Ramos (cell line): ENCODE results near the gene NSD1.
"Not testable (repeated sequence)": the region's sequence is repeated elsewhere in the genome, so short reads cannot be mapped to it uniquely, and the experiment has no call there.

Experiments used
- in situ Hi-C: fragments of 300-500 bp; cut with MboI; formaldehyde crosslinking; loops from one replicate; pipeline ENCODE4 v1.14.3; 2022; ENCODE audit warnings: low sequenced_read_pairs; ENCODE audit not compliant: unreplicated experiment

The NSD1 gene

DNA sequence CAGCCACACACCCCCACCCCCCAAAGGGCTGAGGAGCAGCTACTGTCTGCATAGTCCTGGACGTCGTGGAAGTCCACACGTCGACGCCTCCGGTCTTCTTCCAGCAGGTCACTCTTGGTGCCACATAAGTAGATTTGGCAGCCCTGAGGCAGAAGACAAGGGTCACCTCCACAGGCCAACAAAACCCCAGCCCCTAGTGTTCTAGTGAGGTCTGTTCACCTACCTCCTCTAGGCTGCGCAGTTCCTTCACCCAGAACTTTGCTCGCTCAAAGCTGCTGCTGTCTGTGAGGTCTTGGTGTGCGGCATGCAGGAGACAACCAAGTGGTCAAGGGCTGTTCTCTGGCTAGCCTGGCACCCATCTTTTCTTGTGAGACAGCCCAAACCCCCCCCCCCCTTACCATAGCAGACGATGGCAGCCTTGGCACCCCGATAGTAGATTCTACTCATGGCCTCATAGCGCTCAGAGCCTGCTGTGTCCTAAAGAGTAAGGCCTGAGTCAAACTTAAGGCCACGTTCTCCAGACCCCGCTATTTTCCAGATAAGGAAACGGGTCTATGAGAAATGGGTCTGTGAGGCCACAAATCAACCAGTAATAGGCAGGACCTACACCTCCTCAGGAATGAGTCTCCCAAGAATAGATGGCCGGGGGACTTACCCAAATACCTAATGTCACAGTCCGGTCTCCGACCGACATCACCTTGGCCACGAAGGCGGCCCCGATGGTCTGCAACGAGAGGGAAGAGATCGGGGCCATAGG is 169.0 kb downstream of the NSD1 start:
- in situ Hi-C loops, result no loop called here

DNA sequence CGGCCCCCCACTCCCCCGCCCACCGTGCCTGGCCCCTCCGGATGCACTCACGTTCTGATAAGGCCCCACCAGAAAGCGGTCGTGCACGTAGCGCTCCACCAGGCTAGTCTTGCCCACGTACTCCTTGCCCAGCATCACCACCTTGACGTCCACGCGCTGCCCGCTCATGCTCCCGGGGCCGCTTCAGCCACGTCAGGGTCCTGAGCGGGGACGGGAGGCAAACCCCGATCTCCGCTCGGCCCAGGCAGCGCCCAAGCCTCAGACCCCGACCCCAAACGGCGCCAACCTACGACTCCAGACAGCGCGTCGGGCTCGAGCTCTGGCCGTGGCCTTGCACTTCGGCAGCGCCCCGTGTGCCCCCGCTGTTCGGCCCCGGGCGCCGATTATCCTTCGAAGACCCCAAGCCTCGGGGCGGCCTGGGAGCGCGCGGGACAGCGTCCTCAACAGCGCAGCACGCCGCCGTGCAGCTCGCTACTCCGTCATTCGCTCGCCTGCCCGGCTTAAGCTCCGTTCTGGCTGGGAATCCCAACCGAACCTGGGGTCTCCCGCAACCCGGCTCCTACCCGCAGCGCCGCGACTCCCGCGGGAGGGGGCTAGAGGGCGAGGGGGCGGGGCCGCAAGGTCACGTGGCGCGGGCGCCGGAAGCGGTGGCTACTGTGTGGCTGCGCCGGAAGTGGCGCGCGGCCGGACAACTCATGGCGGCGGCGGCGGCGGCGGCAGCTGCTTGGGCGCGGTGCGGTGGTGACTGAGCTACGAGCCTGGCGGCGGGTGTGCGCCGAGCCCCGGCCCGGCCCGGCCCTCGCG is 169.8 kb downstream of the NSD1 start, which contains the start of the genes PRELID1 and RAB24:
PRELID1 (plus strand) TSS at position 679 of the 804 bp plus-strand sequence. CDS start 187 bp downstream, outside the sequence.
RAB24 (minus strand) TSS at position 599 of the 804 bp plus-strand sequence; CDS start at position 168, 431 bp downstream.
- in situ Hi-C loops, result no loop called here

DNA sequence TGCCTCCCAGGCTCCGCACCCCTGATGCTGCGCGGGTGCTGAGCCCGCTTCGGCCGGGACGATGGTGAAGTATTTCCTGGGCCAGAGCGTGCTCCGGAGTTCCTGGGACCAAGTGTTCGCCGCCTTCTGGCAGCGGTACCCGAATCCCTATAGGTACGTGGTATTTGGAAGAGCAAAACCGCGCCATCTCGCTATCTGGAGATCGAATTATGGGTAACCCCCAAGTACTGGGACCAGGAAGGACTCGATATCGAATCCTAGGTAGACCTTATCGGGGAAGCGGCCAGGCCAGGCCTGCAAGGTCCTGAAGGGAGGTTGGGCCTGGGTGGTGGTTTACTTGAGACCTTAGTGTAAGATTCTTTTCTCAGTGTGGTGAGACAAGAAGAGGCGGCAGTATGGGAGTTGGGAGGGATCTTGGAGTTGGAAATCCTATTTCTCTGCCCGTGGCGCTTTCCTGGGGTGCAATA is 170.4 kb downstream of the NSD1 start:
- in situ Hi-C loops, result no loop called here

DNA sequence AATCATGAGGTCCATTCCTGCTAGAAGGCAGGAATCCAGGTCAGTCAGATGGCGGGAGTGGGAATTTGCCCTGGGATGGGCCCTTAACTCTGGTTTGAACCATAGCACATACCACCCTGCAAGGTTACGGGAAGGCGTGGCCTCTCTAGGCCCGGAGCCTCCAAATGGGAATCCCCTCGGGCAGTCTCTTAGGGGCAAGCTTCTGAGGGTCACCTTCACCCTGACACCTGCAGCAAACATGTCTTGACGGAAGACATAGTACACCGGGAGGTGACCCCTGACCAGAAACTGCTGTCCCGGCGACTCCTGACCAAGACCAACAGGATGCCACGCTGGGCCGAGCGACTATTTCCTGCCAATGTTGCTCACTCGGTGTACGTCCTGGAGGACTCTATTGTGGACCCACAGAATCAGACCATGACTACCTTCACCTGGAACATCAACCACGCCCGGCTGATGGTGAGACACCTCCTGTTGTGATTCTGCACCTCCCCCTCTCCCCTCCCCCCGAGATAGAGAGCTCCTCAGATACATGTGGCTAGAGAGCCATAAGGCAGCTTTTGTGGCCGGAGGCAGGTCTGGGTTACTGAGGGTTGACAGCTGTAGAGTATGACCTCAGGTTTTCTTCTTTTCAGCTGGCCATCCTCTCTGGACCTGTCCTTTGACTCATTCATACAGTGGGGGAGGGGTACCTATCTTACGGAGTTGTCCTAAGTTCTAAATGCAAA is 171.0 kb downstream of the NSD1 start:
- in situ Hi-C loops, result no loop called here

DNA sequence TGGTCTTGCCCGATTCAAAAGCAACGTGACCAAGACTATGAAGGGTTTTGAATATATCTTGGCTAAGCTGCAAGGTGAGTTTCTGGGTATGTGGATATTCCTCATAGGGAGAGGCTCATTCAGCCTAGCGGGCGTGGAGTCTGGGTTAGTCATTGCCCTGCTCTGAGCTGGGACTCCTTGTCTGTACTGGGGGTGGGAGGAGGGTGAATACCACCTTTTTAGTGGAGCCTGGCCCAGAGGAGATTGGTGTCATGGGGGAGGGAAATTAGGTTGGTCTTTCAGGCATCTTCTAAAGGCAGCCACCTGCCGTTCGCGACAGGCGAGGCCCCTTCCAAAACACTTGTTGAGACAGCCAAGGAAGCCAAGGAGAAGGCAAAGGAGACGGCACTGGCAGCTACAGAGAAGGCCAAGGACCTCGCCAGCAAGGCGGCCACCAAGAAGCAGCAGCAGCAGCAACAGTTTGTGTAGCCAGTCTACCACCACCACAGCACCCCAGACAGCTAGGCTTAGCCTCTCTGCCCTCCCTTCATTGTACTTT is 172.6 kb downstream of the NSD1 start:
- in situ Hi-C loops, result not testable (repeated sequence)

DNA sequence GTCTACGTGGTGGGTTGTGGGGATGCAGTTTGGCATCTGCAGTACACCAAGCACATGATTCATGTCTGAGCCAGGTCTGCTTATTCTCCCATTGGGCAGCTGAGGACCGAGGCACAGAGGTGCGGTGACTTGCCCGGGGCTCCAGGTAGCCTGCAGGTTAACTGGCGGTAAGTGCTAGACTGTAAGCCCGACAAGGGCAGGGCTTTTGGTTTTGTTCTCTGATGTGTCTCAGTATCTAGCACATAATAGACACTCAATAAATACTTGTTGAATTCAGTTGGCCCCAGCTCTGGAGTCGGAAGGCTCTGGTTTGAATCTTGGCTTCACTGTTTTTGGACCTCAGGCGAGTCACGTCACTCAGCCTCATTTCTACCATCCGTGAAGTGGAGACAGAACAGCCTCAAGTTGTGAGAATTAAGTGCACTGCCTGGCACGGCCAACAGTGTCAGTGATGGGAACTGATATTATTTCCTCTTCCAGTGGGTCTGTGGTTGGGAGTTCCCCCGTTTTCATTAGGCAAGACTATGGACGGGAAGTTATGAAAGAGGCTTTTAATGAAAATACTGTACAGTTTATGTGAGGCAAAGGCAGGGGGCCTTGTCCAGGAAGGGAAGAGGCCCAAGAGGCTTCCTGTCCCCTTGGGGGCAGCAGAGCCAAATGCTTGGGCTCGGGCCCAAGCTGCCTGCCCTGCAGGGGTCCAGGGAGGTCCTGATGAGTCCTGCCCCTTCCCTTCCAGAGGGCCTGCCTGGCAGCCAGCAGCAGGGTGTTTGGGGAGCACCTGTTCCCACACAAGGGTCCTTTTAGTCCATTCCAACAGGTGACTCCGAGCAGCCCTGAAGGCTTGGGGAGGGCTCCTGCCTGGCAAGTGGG is 173.3 kb downstream of the NSD1 start:
- in situ Hi-C loops, result no loop called here

DNA sequence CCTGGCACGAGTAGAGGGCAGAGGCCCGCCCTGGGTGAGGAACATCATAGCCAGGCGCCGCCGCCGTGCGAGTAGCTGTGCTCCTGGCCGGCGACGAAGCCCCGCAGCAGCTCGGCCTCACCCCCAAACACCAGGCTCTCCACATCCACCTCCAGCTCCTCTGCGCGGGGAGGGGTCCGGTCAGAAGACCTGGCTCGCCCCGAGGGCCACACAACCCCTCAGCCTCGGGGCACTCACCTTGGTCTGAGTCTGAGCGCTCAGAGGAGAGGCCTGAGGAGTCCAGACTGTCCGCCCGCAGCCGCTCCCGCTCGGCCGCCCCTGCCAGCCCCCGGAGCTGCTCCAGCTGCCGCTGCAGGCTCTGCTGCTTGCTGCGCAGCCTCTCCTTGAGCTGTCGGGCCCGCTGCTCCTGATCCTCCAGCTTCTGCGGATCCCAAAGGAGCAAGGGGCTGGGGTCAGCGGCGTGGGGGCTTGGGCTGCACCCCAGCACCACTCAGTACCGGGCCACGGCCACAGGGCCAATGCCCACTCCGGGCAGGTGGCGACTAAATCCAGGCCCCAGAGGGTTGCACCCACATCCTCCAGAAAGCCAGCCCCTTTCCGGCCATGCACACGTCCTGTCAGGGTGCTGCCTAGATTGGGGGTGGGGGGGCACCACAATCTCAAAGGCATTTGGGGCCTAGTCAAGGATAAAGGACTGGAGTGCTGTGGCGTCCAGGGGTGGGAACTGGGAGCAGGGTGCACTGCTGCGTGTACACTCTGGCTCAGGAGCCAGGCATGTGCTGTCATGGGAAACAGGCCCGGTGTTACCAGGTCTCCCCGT is 174.2 kb downstream of the NSD1 start:
- in situ Hi-C loops, result no loop called here

DNA sequence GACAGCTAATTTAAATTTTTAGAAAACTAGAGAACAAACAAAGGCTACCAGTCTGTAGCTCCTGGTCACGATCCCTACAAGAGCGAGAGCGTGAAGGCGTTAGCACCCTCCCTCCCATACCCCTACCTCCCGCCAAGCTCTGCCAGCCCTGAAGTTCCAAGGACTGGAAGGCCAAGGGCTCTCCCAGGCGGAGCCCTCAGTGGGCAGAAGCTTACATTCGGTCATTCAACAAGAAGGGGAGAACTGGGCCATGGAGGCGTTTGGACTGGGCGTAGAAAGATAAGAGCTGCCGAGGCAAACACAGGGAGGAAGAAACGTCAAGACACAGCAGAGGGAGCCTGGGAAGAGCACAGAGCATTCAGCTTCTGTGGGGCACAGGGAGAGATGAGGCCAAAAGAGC is 175.2 kb downstream of the NSD1 start:
- in situ Hi-C loops, result no loop called here

DNA sequence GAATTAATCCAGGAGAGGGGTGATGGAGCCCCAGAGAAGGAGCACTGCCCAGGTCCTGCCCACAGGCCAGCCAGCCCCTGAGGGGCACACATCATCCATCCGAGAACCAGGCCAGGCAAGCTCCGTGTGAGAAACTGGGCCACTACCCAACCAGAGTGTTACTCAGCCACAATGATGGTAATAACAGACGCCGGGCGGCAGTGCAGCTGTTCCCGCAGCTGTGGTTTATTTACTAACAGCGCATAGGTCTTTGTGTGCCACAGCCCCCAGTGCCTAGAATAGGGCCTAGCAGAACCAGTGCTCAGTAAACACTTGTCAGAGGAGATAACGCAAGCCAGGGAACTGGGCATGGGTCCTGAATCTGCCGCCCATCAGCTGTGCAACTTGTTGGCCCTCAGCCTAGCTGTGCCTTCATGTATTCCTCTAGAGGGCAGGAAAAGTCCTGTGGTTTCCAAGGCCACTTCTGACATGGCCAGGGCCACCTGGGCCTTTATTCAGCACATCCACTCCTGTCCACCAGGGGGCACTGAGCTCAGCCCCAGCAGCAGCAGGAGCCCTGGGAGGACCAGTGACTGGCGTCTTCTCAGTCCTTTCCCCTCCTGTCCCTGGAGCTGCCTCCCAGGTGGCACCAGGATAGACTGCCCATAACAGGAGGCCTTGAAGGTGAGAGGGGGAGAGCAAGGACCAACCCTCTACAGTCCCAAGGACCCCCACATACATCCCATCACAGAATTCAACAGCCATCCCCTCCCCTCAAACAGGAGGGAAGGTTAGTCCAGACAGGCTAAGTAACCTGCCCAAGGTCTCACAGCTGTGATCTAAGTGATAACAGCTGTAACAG is 176.0 kb downstream of the NSD1 start:
- in situ Hi-C loops, result loop anchor here (5.0 kb wide), 2 partner anchors 148 to 192 kb away; no protein-coding TSS in a partner anchor

DNA sequence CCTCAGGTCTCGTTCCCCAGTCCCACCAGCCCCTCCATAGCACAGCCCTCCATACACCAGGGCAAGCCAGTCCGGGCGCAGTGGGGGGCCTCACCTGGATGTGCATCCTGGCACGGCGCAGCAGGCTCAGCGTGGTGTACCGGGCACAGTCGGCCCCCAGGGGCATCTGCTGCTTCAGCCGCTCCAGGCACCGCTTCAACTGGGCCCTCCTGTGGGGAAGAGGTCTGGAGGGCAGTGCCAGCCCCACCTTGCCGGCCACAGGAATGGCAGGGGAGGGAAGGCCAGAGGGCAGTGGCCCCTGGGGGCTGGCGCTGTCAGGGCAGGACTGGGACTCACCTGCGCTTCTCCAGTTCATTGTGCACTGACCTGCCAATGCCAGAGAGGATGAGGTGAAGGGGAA is 176.8 kb downstream of the NSD1 start:
- in situ Hi-C loops, result loop anchor here (5.0 kb wide), 2 partner anchors 147 to 193 kb away; no protein-coding TSS in a partner anchor

DNA sequence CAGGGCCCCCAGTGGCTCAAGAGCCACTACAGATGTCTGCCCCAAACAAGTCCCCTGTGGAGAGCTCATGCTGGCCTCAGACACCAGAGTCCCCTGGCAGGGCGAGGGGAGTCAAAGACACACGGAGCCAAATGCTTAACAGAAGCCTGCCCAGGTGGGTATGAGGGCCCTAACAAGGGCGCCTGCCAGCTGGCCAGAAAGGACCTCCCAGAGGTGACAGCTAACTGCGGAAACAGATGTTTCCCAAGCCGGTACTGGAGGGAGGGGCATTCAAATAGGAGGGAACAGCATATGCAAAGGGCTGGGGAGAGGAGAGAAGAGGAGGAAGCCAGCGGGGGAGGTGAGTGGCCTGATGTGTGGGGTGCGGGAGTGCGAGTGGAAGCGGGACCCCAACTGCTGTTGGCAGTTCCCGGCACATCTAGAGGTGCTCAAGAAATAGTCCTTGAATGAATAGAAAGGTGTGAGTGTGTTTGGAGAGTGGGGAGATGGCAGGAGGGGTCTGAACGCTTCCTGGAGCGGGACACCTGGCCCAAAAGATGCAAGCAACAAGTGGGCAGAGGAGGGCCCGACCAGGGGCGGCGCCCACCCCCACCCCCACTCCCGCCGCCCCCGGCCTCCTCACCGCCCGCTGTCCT is 177.3 kb downstream of the NSD1 start:
- in situ Hi-C loops, result loop anchor here (5.0 kb wide), 2 partner anchors 146 to 194 kb away; no protein-coding TSS in a partner anchor

DNA sequence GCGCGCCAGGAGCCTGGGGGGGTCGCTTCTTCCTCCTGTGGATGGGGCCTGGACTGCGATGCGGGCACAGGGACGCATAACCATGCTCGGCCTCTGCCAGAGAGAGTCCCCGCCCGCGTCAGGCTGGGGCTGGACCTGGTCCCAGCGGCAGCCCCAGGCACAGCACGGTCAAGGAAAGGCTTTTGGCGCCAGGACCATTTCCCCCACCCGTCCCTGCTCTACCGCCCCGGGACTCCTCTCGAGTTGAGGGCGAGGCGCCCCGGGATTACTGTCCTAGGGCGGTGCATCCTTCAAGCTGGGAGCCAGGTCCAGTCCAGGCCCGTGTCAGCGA is 177.8 kb downstream of the NSD1 start:
- in situ Hi-C loops, result loop anchor here (5.0 kb wide), 2 partner anchors 146 to 194 kb away; no protein-coding TSS in a partner anchor

DNA sequence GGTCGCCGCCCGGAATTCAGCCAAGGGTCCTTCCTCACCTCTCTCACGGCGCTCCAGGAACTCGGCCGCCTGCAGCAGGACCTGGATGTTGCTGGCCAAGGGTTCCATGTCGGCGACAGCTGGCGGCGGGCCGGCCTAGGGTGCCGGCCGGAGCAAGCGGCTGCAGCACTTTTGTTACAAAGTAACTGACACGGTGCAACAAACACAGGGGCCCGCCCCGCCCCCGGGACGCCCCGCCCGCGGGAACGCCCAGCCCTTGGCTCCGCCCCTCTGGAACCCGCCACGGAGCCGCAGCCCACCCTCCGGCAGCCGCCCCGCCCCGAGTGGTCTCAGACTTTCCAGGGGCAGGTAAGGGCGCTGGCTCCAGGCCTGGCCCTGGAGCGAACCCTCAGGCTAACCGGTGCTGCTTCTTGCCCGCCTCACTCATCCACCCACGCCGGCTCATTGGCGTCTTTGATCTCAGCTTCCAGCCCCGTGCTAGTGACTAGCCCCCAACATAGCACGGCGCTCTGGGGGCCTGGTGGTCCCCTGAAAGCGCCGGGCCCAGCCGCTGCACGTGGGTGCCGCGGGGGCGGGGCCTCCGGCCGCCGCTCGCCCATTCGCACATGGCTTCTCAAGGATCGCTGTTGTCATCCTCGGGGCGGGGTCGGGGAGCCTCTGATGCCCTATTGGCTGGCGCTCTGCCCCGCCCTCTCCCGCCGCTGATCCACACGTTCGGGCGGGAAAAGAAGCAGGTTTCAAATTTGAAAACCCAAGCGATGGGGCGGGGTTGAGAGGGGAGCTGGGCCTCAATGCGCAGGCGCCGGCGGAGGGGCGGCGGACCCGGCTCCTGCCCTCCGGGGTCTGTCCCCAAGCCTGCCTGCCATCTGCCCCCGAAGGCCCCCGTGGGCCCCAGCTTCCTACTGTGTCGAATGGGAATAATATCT is 178.4 kb downstream of the NSD1 start, which contains the start of gene MXD3:
MXD3 (minus strand) TSS at position 176 of the 926 bp plus-strand sequence; CDS start at position 108, 68 bp downstream.
- in situ Hi-C loops, result loop anchor here (5.0 kb wide), 2 partner anchors 145 to 195 kb away; no protein-coding TSS in a partner anchor

DNA sequence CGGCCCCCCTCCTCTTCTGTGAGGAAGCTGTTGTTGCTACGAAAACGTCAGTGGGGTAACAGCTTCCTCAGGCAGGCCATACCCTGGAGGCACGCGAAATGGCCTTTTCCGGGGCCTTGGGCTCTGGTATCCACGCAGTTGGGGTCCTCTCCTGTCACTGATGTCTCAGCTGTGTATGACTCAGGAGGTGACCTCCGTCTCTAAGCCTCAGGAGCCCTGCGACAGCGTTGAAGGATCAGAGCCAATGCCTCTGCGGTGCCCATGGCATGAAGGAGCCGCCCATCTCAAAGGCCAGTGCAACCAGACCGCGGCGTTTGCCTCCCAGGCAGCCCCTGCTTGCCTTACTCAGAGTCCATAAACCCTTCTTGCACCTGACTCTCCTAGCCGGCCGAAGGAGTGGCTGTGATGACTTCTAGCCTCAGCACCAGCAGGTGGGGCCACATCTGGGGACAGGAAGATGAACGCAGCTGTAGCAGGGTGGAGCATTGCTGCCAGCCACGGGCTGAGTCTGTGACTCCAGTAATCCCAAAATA is 179.1 kb downstream of the NSD1 start:
- in situ Hi-C loops, result loop anchor here (5.0 kb wide), 2 partner anchors 145 to 195 kb away; no protein-coding TSS in a partner anchor

DNA sequence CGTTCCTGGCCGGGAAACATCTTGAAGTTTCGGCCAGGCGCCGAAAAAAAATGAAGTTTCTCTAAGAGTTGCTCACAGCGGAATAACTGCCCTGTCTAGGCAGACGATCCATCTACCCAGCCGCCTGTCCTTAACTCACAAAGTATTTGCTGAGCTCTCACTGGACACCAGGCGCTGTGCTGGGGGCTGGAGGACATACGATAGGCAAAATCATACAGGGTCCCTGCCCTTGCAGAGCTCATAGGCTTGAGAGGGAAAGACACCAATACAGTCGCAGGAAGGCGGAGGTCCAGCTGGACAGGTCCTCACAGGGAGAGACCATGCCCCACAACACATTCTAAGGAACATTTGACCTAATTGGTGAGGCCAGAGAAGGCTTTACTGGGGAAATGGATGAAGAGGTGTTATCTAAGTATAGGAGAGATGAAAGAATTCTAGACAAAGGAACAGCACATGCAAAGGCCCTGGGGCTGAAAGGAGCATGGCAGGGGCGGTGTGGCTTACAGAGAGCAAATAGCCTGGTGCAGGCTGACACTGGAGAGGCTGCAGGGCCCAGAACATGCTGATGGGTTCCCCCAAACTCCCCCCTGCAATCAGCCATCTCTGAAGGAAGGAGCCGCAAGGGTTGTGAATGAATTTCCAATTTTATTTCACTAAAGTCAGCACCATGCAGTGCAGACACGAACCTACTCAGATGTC is 180.1 kb downstream of the NSD1 start:
- in situ Hi-C loops, result loop anchor here (5.0 kb wide), 2 partner anchors 144 to 196 kb away; no protein-coding TSS in a partner anchor
